Osteoblast (primary cell): ENCODE measurements around the gene GRPEL2. TPM values are rescaled to one million over a fixed set of nuclear protein-coding genes. Genes with fewer than 3 reads are reported as not detected.

Experiments
- DNase-seq: peaks from one replicate; pipeline ENCODE4 v3.0.0; 2011; ENCODE audit warnings: low spot score, mixed read lengths; ENCODE audit not compliant: insufficient read length; ENCODE audit errors: missing footprints
- H2AFZ ChIP-seq: 2 replicates; pipeline ENCODE4 v1.6.0; 2011; ENCODE audit warnings: mild to moderate bottlenecking, low read length
- H3K27ac ChIP-seq: 2 replicates; pipeline ENCODE4 v1.5.1; 2011; ENCODE audit warnings: mild to moderate bottlenecking, low read depth, low read length, moderate library complexity
- H3K27me3 ChIP-seq: 2 replicates; pipeline ENCODE4 v1.6.0; 2012; ENCODE audit warnings: mild to moderate bottlenecking, control low read depth, inconsistent platforms, low read length, moderate library complexity; ENCODE audit not compliant: insufficient read depth
- H3K36me3 ChIP-seq: 2 replicates; pipeline ENCODE4 v1.5.1; 2011; ENCODE audit warnings: mild to moderate bottlenecking, low read length, control low read depth, moderate library complexity; ENCODE audit not compliant: insufficient read depth
- H3K4me1 ChIP-seq: 2 replicates; pipeline ENCODE4 v1.5.1; 2011; ENCODE audit warnings: mild to moderate bottlenecking, low read length, control low read depth, moderate library complexity; ENCODE audit not compliant: insufficient read depth
- H3K4me2 ChIP-seq: 2 replicates; pipeline ENCODE4 v1.6.0; 2011; ENCODE audit warnings: mild to moderate bottlenecking, low read length; ENCODE audit not compliant: insufficient read depth
- H3K4me3 ChIP-seq: fragments of 200-600 bp; sonication (generic); 3 replicates; pipeline ENCODE4 v1.5.1; 2012; ENCODE audit warnings: mild to moderate bottlenecking, low read length, inconsistent platforms; ENCODE audit not compliant: insufficient read depth
- H3K79me2 ChIP-seq: 2 replicates; pipeline ENCODE4 v1.6.0; 2012; ENCODE audit warnings: mild to moderate bottlenecking, low read length, control low read depth, inconsistent platforms; ENCODE audit not compliant: insufficient read depth
- H3K9me3 ChIP-seq: 2 replicates; pipeline ENCODE4 v1.5.1; 2011; ENCODE audit warnings: low read depth, low read length, control low read depth
- H4K20me1 ChIP-seq: 2 replicates; pipeline ENCODE4 v1.6.0; 2012; ENCODE audit warnings: mild to moderate bottlenecking, low read length, control low read depth; ENCODE audit not compliant: insufficient read depth
- CTCF ChIP-seq: IDR thresholded peaks from 2 replicates; pipeline ENCODE4 v1.5.1; 2011; ENCODE audit warnings: mild to moderate bottlenecking, low read depth, low read length, moderate library complexity; ENCODE audit errors: extremely low read depth
- total RNA-seq: library from RNA; depleted of rRNA; stranded (reverse); fragments of >200 nt; gene quantifications from 2 replicates; pipeline ENCODE4 v1.2.3, GENCODE V29; 2012

Gene GRPEL2
- total RNA-seq, 1 donor: 34.7 TPM

DNA sequence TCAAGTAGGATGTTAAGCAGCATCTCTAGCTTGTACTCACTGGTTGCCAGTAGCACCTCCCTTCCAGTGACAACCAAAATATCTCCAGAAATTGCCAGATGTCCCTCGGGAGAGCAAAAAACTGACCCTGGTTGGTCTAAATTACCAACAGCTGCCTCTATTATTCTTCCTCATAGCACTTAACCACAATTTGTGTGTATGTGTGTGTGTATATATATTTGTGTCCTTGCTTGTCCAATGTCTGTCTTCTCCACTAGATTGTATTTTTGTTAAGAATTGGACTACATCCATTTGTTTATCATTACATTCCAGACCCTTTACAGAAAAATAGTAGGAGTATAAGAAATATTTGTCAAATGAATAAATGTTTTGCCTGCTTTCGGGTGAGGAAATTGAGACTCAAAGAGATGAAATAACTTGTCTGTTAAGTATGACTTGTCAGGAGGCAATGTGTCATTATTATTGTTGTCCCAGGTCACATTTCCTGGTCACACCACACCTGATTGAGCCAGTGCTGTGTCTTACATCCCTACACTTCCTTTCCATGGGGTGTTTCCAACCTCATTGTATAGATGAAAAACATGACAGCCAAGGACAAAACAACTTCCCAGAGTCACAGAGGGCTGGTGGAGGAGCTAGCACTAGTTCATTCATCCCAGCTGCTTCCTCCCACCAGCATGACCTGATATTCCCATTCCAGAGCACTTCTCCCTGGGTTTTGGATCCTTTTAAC, 11.4 kb upstream of the GRPEL2 start:
- peak; percentile 87 for DNase-seq
- Histone ChIP-seq H3K9me3 (no peaks in the 10 kb centered on the region), H3K79me2 (no peaks in the 10 kb centered on the region), H4K20me1 (no peaks in the 10 kb centered on the region), H3K36me3 (no peaks in the 10 kb centered on the region), H3K4me2 (no peak overlapping the region), H3K4me1 (peaks cover 14% of the 10 kb centered on the region), H3K27me3 (no peaks in the 10 kb centered on the region), H3K4me3 (no peak overlapping the region), H2AFZ (peak overlapping the region; percentile 6), H3K27ac (peak overlapping the region; percentile 9)
- TF ChIP-seq CTCF: no peak

GRCh38 chr5:149337736-149338135, 7.6 kb upstream of the GRPEL2 start:
- no peak overlapping the region for H3K4me2 ChIP-seq
- DNase-seq: no peak
- peaks cover 14% of the 10 kb centered on the region for H3K4me1 ChIP-seq
- no peak for TF ChIP-seq CTCF
- H3K27me3 ChIP-seq: no peaks in the 10 kb centered on the region
- H4K20me1 ChIP-seq: no peaks in the 10 kb centered on the region
- no peak overlapping the region for H3K27ac ChIP-seq
- H3K79me2 ChIP-seq: no peaks in the 10 kb centered on the region
- no peak overlapping the region for H2AFZ ChIP-seq
- no peak overlapping the region for H3K4me3 ChIP-seq
- H3K9me3 ChIP-seq: no peaks in the 10 kb centered on the region
- H3K36me3 ChIP-seq: no peaks in the 10 kb centered on the region

GRCh38 chr5:149338364-149338763, 6.9 kb upstream of the GRPEL2 start:
- H3K27ac ChIP-seq: no peak overlapping the region
- H3K4me1 ChIP-seq: peaks cover 12% of the 10 kb centered on the region
- H3K27me3 ChIP-seq: no peaks in the 10 kb centered on the region
- no peak overlapping the region for H2AFZ ChIP-seq
- no peak overlapping the region for H3K4me2 ChIP-seq
- H3K79me2 ChIP-seq: no peaks in the 10 kb centered on the region
- TF ChIP-seq CTCF: no peak
- no peaks in the 10 kb centered on the region for H4K20me1 ChIP-seq
- no peaks in the 10 kb centered on the region for H3K36me3 ChIP-seq
- H3K9me3 ChIP-seq: no peaks in the 10 kb centered on the region
- H3K4me3 ChIP-seq: no peak overlapping the region
- no peak for DNase-seq

- Histone ChIP-seq H4K20me1 (no peaks in the 10 kb centered on the region), H3K9me3 (no peaks in the 10 kb centered on the region), H3K79me2 (peaks cover 6% of the 10 kb centered on the region), H2AFZ (no peak overlapping the region), H3K4me3 (no peak overlapping the region), H3K27ac (no peak overlapping the region), H3K4me1 (peaks cover 7% of the 10 kb centered on the region), H3K36me3 (no peaks in the 10 kb centered on the region), H3K27me3 (no peaks in the 10 kb centered on the region), H3K4me2 (no peak overlapping the region)
- no peak for TF ChIP-seq CTCF
- DNase-seq: no peak
Observed at GRCh38 chr5:149340920-149341319, 4.4 kb upstream of the GRPEL2 start.
